GM12878 (cell line): Measurements from ENCODE around the gene GPR173.

ENCODE experiments used
- RAD21 ChIP-seq: IDR thresholded peaks from 2 replicates; pipeline ENCODE4 v1.6.1; 2011; ENCODE audit warnings: mild to moderate bottlenecking, low read depth, low read length, moderate library complexity; ENCODE audit not compliant: insufficient read depth
- SMAD1 ChIP-seq: fragments of 450-650 bp; IDR thresholded peaks from 2 replicates; pipeline ENCODE4 v1.6.1; 2018; ENCODE audit warnings: mild to moderate bottlenecking, low read depth; ENCODE audit not compliant: partially characterized antibody

- TF ChIP-seq RAD21 (no peak), SMAD1 (no peak)
Measured at GRCh38 chrX:53048169-53049126, at the start of gene GPR173.
